GM19023 (cell line): ENCODE results near the gene FOXN3.
A peak's percentile ranks its signal among the peaks of the same experiment; 100 is the strongest.

Experiments
- ATAC-seq: cut with Tn5 transposase; IDR thresholded peaks from one replicate; pipeline ENCODE4 v1.9.1; 2021; ENCODE audit warnings: mild to moderate bottlenecking, moderate library complexity; ENCODE audit not compliant: unreplicated experiment

Gene FOXN3

GRCh38 chr14:89365061-89365801 lies 51.8 kb downstream of the FOXN3 start:
- ATAC-seq = peak; percentile 90

- no peak for ATAC-seq
Measured at GRCh38 chr14:89364316-89364715, 52.7 kb downstream of the FOXN3 start.

GRCh38 chr14:89360277-89360676 lies 56.8 kb downstream of the FOXN3 start:
- ATAC-seq = no peak

- no peak for ATAC-seq
Measured at GRCh38 chr14:89359477-89360222, 57.4 kb downstream of the FOXN3 start.

- ATAC-seq = no peak
Measured at GRCh38 chr14:89357655-89358297, 59.3 kb downstream of the FOXN3 start.

GRCh38 chr14:89356927-89357326 lies 60.1 kb downstream of the FOXN3 start:
- ATAC-seq = no peak

GRCh38 chr14:89356496-89356895 lies 60.5 kb downstream of the FOXN3 start:
- no peak for ATAC-seq

GRCh38 chr14:89353766-89354113 lies 63.3 kb downstream of the FOXN3 start:
- no peak for ATAC-seq

- no peak for ATAC-seq
Measured at GRCh38 chr14:89352976-89353765, 63.9 kb downstream of the FOXN3 start.

- ATAC-seq = no peak
Measured at GRCh38 chr14:89351516-89352404, 65.3 kb downstream of the FOXN3 start.

- no peak for ATAC-seq
Measured at GRCh38 chr14:89351221-89351515, 65.9 kb downstream of the FOXN3 start.

- no peak for ATAC-seq
Measured at GRCh38 chr14:89350152-89350551, 66.9 kb downstream of the FOXN3 start.

- ATAC-seq = no peak
Measured at GRCh38 chr14:89349171-89350008, 67.6 kb downstream of the FOXN3 start.

- ATAC-seq = no peak
Measured at GRCh38 chr14:89348722-89349121, 68.3 kb downstream of the FOXN3 start.

- ATAC-seq = no peak
Measured at GRCh38 chr14:89347885-89348284, 69.1 kb downstream of the FOXN3 start.

GRCh38 chr14:89344920-89345254 lies 72.1 kb downstream of the FOXN3 start:
- ATAC-seq = no peak

GRCh38 chr14:89343356-89343755 lies 73.7 kb downstream of the FOXN3 start:
- ATAC-seq = no peak

- ATAC-seq = no peak
Measured at GRCh38 chr14:89342049-89342448, 75.0 kb downstream of the FOXN3 start.
